H1 (cell line): ENCODE measurements around the gene RPL7A. TPM values are rescaled to one million over a fixed set of nuclear protein-coding genes. Genes with fewer than 3 reads are reported as not detected.

Source experiments
- CTCF ChIA-PET: fragments of 300-600 bp; sonication (Branson Sonifier 250); formaldehyde crosslinking; loops from one replicate; lab custom pipeline; 2021; ENCODE audit not compliant: partially characterized antibody; lab: Charles Lee
- POLR2A ChIA-PET: fragments of 300-600 bp; sonication (Branson Sonifier 250); formaldehyde crosslinking; loops from one replicate; lab custom pipeline; 2021; ENCODE audit warnings: inconsistent platforms; ENCODE audit not compliant: partially characterized antibody; lab: Charles Lee
- DNase-seq, 2 experiments: peaks; one replicate each; pipeline versions ENCODE4 v3.0.0 to v3.0.0-alpha.2; 2010 to 2022; ENCODE audit warnings: low spot score in 2 of 2, low read depth in 1 of 2, mixed read lengths in 1 of 2
- FAIRE-seq: peaks from 2 replicates; lab custom pipeline; 2011; peaks lifted over from hg19 to GRCh38; lab: Jason Lieb, UNC
- H2AFZ ChIP-seq: 2 replicates; pipeline ENCODE4 v1.8.1; 2012; ENCODE audit warnings: low read length, inconsistent platforms
- H2AK5ac ChIP-seq: 2 replicates; pipeline ENCODE4 v1.6.1; 2013; ENCODE audit warnings: low read depth, low read length
- H2BK120ac ChIP-seq: replicated peaks from 2 replicates; pipeline ENCODE3; 2013; ENCODE audit warnings: low read depth, low read length, inconsistent platforms
- H2BK12ac ChIP-seq: 2 replicates; pipeline ENCODE4 v1.6.1; 2013; ENCODE audit warnings: low read depth, low read length
- H2BK15ac ChIP-seq: 2 replicates; pipeline ENCODE4 v1.6.1; 2013; ENCODE audit warnings: low read length
- H2BK20ac ChIP-seq: 2 replicates; pipeline ENCODE4 v1.6.1; 2013; ENCODE audit warnings: low read length
- H2BK5ac ChIP-seq: 2 replicates; pipeline ENCODE4 v1.6.1; 2013; ENCODE audit warnings: low read depth, low read length
- H3K14ac ChIP-seq: 2 replicates; pipeline ENCODE4 v1.6.1; 2013; ENCODE audit warnings: inconsistent platforms; ENCODE audit not compliant: insufficient read length
- H3K18ac ChIP-seq: 2 replicates; pipeline ENCODE4 v1.6.1; 2013; ENCODE audit warnings: low read length; ENCODE audit errors: extremely low read depth
- H3K23ac ChIP-seq: 2 replicates; pipeline ENCODE4 v1.6.1; 2013; ENCODE audit warnings: inconsistent platforms; ENCODE audit not compliant: insufficient read length
- H3K23me2 ChIP-seq: 2 replicates; pipeline ENCODE4 v1.6.1; 2013; ENCODE audit warnings: low read depth, low read length
- H3K27ac ChIP-seq: 2 replicates; pipeline ENCODE4 v1.6.1; 2011; ENCODE audit warnings: low read depth, low read length, inconsistent platforms
- H3K27me3 ChIP-seq, 4 experiments: replicated peaks in 1 of 4; 1 replicate in 1 of 4; 2 replicates in 3 of 4; pipeline versions ENCODE4 v1.6.1 to v1.8.1; 2011 to 2013; ENCODE audit warnings: low read length in 3 of 4, mild to moderate bottlenecking in 3 of 4, inconsistent platforms in 2 of 4, mixed read lengths in 2 of 4, moderate library complexity in 1 of 4; ENCODE audit not compliant: control insufficient read depth in 3 of 4, insufficient read depth in 3 of 4; ENCODE audit errors: extremely low read depth in 1 of 4
- H3K36me3 ChIP-seq, 4 experiments: 2 replicates each; pipeline versions ENCODE4 v1.6.1 to v1.8.1; 2011 to 2013; ENCODE audit warnings: mild to moderate bottlenecking in 4 of 4, low read length in 3 of 4, moderate library complexity in 2 of 4, control low read depth in 1 of 4, inconsistent platforms in 1 of 4; ENCODE audit not compliant: insufficient read depth in 4 of 4, control insufficient read depth in 2 of 4
- H3K4ac ChIP-seq: replicated peaks from 2 replicates; pipeline ENCODE3; 2013; ENCODE audit warnings: low read length, low read depth, mixed read lengths, inconsistent platforms; ENCODE audit not compliant: insufficient read length
- H3K4me1 ChIP-seq, 4 experiments: replicated peaks in 1 of 4; 1 replicate in 1 of 4; 2 replicates in 3 of 4; pipeline versions ENCODE4 v1.6.1 to v1.8.1; 2011 to 2013; ENCODE audit warnings: low read length in 3 of 4, inconsistent platforms in 2 of 4, mixed read lengths in 1 of 4; ENCODE audit not compliant: insufficient read depth in 4 of 4, control insufficient read depth in 3 of 4
- H3K4me2 ChIP-seq, 2 experiments: 2 replicates each; pipeline versions ENCODE4 v1.6.1 to v1.8.1; 2011 to 2013; ENCODE audit warnings: low read depth in 2 of 2, low read length in 2 of 2, control low read depth in 1 of 2, inconsistent platforms in 1 of 2, mild to moderate bottlenecking in 1 of 2; ENCODE audit not compliant: insufficient read depth in 1 of 2
- H3K4me3 ChIP-seq, 4 experiments: fragments of 200-600, 300-600 bp in 1 of 4; sonication (generic), shearing (Covaris generic), sonication (Bioruptor Twin) in 1 of 4; 2 replicates each; pipeline versions ENCODE4 v1.5.1 to v1.8.1; 2011 to 2016; ENCODE audit warnings: low read length in 4 of 4, low read depth in 3 of 4, control low read depth in 2 of 4, inconsistent platforms in 2 of 4, mild to moderate bottlenecking in 2 of 4, mixed read lengths in 1 of 4, moderate library complexity in 1 of 4; ENCODE audit not compliant: insufficient read depth in 2 of 4; ENCODE audit errors: extremely low read depth in 1 of 4
- H3K56ac ChIP-seq: replicated peaks from 2 replicates; pipeline ENCODE3; 2013; ENCODE audit warnings: low read depth, mild to moderate bottlenecking, mixed read lengths, low read length, inconsistent platforms; ENCODE audit not compliant: insufficient read length
- H3K79me1 ChIP-seq: 2 replicates; pipeline ENCODE4 v1.6.1; 2013; ENCODE audit warnings: low read depth, low read length, control low read depth
- H3K79me2 ChIP-seq, 2 experiments: 2 replicates each; pipeline versions ENCODE4 v1.6.1 to v1.8.1; 2012 to 2013; ENCODE audit warnings: low read length in 2 of 2, mild to moderate bottlenecking in 2 of 2, inconsistent platforms in 1 of 2; ENCODE audit not compliant: insufficient read depth in 2 of 2, control insufficient read depth in 1 of 2
- H3K9ac ChIP-seq, 4 experiments: replicated peaks in 1 of 4; 1 replicate in 1 of 4; 2 replicates in 3 of 4; pipeline versions ENCODE4 v1.6.1 to v1.8.1; 2011 to 2013; ENCODE audit warnings: low read depth in 3 of 4, low read length in 3 of 4, control low read depth in 2 of 4, mild to moderate bottlenecking in 2 of 4, moderate library complexity in 2 of 4, inconsistent platforms in 1 of 4; ENCODE audit errors: extremely low read depth in 1 of 4
- H3K9me3 ChIP-seq, 2 experiments: 2 replicates each; pipeline versions ENCODE4 v1.6.1 to v1.8.1; 2012 to 2013; ENCODE audit warnings: mild to moderate bottlenecking in 2 of 2, moderate library complexity in 2 of 2, control low read depth in 1 of 2, inconsistent platforms in 1 of 2, low read depth in 1 of 2, low read length in 1 of 2, mixed read lengths in 1 of 2; ENCODE audit not compliant: insufficient read depth in 2 of 2
- H4K20me1 ChIP-seq, 2 experiments: replicated peaks in 1 of 2; 2 replicates each; pipeline versions ENCODE3 to v1.8.1; 2011 to 2013; ENCODE audit warnings: inconsistent platforms in 2 of 2, low read length in 2 of 2, mild to moderate bottlenecking in 1 of 2; ENCODE audit not compliant: insufficient read depth in 2 of 2, control insufficient read depth in 1 of 2
- H4K5ac ChIP-seq: 2 replicates; pipeline ENCODE4 v1.6.1; 2013; ENCODE audit warnings: low read length, low read depth, mixed read lengths, inconsistent platforms; ENCODE audit not compliant: insufficient read length
- H4K8ac ChIP-seq: 2 replicates; pipeline ENCODE4 v1.8.0; 2013; ENCODE audit warnings: mild to moderate bottlenecking, moderate library complexity, low read length, inconsistent platforms; ENCODE audit not compliant: insufficient read depth; ENCODE audit errors: extremely low read depth
- H4K91ac ChIP-seq: replicated peaks from 2 replicates; pipeline ENCODE3; 2013; ENCODE audit warnings: low read length, mixed read lengths, inconsistent platforms; ENCODE audit not compliant: insufficient read length
- EZH2 ChIP-seq: fragments of 200-600 bp; sonication (generic); IDR thresholded peaks from 2 replicates; pipeline ENCODE4 v1.7.1; 2012; ENCODE audit warnings: low read depth, mild to moderate bottlenecking, moderate library complexity, low read length, inconsistent platforms; ENCODE audit not compliant: severe bottlenecking
- KDM5A ChIP-seq: fragments of 200-600 bp; IDR thresholded peaks from 2 replicates; pipeline ENCODE4 v1.7.1; 2012; ENCODE audit warnings: mild to moderate bottlenecking, low read length, inconsistent platforms, mixed read lengths
- POLR2A ChIP-seq, 2 experiments: IDR thresholded peaks; 1 replicate in 1 of 2; 2 replicates in 1 of 2; pipeline ENCODE4 v1.6.1; 2011; ENCODE audit warnings: low read depth in 2 of 2, low read length in 2 of 2, mild to moderate bottlenecking in 2 of 2; ENCODE audit errors: control extremely low read depth in 1 of 2
- POLR2AphosphoS5 ChIP-seq: IDR thresholded peaks from 2 replicates; pipeline ENCODE4 v1.6.1; 2011; ENCODE audit warnings: low read depth, low read length
- SIRT6 ChIP-seq: IDR thresholded peaks from one replicate; pipeline ENCODE4 v1.7.1; 2012; ENCODE audit warnings: low read length, inconsistent platforms
- WGBS, 2 experiments: shearing (Covaris generic) in 1 of 2; methylation state at CpG; one replicate each; pipeline versions ENCODE4 v1.1.6 to v1.1.7; 2013 to 2015; ENCODE audit warnings: low lambda C conversion rate in 2 of 2, mixed read lengths in 2 of 2, inconsistent platforms in 1 of 2, low coverage in 1 of 2, missing lambda C conversion rate in 1 of 2; ENCODE audit not compliant: insufficient replicate concordance in 2 of 2, insufficient coverage in 1 of 2, insufficient read length in 1 of 2; ENCODE audit errors: extremely low coverage in 1 of 2, missing lambda C conversion rate in 1 of 2; 5-methylcytosine and 5-hydroxymethylcytosine counted together
- polyA plus RNA-seq, 7 experiments: library from polyadenylated mRNA; depleted of rRNA in 3 of 7; stranded (reverse) in 5 of 7; unstranded in 2 of 7; fragments of >200 nt in 5 of 7; fragments of 200-250 nt in 2 of 7; gene quantifications; 1 replicate in 5 of 7; 2 replicates in 1 of 7; 4 replicates in 1 of 7; pipeline versions ENCODE4 v1.2.1 to v1.2.3, GENCODE V29; 2011 to 2013; ENCODE audit warnings: missing spikeins in 2 of 7, mixed read lengths in 2 of 7
- total RNA-seq: library from RNA; stranded (reverse); fragmentation: NEBNext Ultra II Directional; extraction: Animal tissue kit (Norgen Biotek cat#: 25700); gene quantifications from 2 replicates; pipeline ENCODE4 v1.2.1, GENCODE V29; 2021

RPL7A gene
- total and polyA plus RNA-seq, 2 of the 8 experiments (the other 6 are each of a cell fraction or from before 2014, with no cell fraction given), result 2,578 to 2,783 TPM

DNA sequence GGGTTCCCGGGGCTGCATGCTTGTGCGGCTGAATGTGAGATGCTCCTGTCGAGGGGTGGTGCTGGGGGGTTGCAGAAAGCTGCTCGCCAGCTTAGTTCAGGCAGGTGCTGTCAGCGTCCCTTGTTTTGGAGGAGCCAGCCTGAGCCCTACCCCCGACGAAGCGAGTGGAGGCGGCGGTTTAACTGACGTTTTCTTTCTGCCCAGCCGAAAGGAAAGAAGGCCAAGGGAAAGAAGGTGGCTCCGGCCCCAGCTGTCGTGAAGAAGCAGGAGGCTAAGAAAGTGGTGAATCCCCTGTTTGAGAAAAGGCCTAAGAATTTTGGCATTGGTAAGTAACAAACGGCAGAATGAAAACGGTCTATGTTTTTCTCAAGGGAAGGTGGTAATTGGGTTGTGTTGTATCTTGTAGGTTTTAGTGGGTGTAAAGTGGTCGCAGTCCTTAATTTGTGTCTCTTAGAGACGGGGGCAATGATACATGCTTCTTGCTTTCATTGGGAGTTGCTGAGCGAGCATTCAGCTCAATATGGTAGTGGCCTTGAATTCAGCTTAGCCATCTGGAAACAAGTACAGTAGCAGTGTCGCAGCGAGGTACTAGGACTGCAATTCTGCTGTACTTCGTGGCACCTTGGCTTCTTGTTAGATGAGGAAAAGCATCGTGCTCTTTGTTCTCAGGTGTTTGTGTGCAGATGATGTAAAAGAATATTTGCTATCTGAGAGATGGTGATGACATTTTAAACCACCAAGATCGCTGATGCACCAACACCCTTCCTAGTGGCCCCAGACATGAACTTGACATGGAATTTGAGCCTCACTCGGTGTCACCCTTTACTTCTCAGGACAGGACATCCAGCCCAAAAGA is 928 bp downstream of the RPL7A start:
- TF ChIP-seq SIRT6 (no peak), EZH2 (no peak), POLR2AphosphoS5 (peak; percentile 42; the same call in 1 of the 2 replicates), KDM5A (no peak), POLR2A (IDR thresholded peaks at IDR 0.05; ENCODE audit: control extremely low read depth in 1 of 2, low read depth in 2 of 2, low read length in 2 of 2) (peak in 1 of 2 experiments; percentile 18; a peak in 1 of 3 replicates)
- TF ChIP-seq, all 59 proteins: peak for 2
- Histone ChIP-seq H3K36me3 (peaks cover 30 to 69% (median 57%) of the 10 kb centered on the region in 4 experiments), H2BK5ac (peak overlapping the region; percentile 100), H2BK120ac (no peak overlapping the region), H3K18ac (peak overlapping the region; percentile 96; the same call in 1 of the 2 replicates), H4K20me1 (peaks cover 14 to 29% of the 10 kb centered on the region in 2 experiments), H4K5ac (peak overlapping the region; percentile 97), H3K27me3 (no peaks in the 10 kb centered on the region), H3K4me1 (peaks cover 0 to 10% (median 7%) of the 10 kb centered on the region in 4 experiments; a peak in 6 of 7 replicates), H3K23me2 (peaks cover 9% of the 10 kb centered on the region; the same call in 1 of the 2 replicates), H2AFZ (no peak overlapping the region), H3K4me3 (peak overlapping the region; percentile 93 to 100 (median 96)), H3K79me1 (peaks cover 14% of the 10 kb centered on the region), H3K14ac (no peak overlapping the region), H4K8ac (peak overlapping the region; percentile 100; the same call in 1 of the 2 replicates), H3K4me2 (peak overlapping the region; percentile 91 to 97), H3K56ac (peak overlapping the region; percentile 81), H3K9me3 (no peaks in the 10 kb centered on the region), H2AK5ac (peak overlapping the region; percentile 75; the same call in 1 of the 2 replicates), H2BK12ac (no peak overlapping the region), H3K9ac (peak overlapping the region; percentile 98 to 99 (median 98)), H3K23ac (no peak overlapping the region), H4K91ac (peak overlapping the region; percentile 87), H3K79me2 (peaks cover 9 to 39% of the 10 kb centered on the region in 2 experiments), H3K4ac (peak overlapping the region; percentile 97), H2BK15ac (no peak overlapping the region), H2BK20ac (no peak overlapping the region), H3K27ac (peak overlapping the region; percentile 99)
- FAIRE-seq (no peak), DNase-seq (no peak)
- ChIA-PET CTCF (interaction anchor here (0.6 to 3.3 kb wide), 4 partner anchors 8 to 127 kb away, joined by 3 to 22 read pairs (median 3); partner anchors contain the start of genes SURF1 and SURF2), POLR2A (interaction anchor here (0.7 to 16.1 kb wide), 28 partner anchors 4 to 260 kb away, joined by 3 to 461 read pairs (median 5); partner anchors contain the start of genes ADAMTS13, FAM163B, MED22 and REXO4)
- 19% methylated on average over 23 of the region's 25 CpGs; no CpG with 5 or more reads in 1 of the 2 experiments for WGBS, 2 experiments
